KMS-11 (cell line): Measurements from ENCODE around the gene GREB1L.
A peak's percentile ranks its signal among the peaks of the same experiment; 100 is the strongest.

Experiments
- H2AFZ ChIP-seq: fragments of 200-600 bp; sonication (generic); 2 replicates; pipeline ENCODE4 v1.6.1; 2016; ENCODE audit warnings: antibody characterized with exemption, mixed run types, low read depth
- H3K27ac ChIP-seq: fragments of 200-600 bp; sonication (generic); 2 replicates; pipeline ENCODE4 v1.6.1; 2016; ENCODE audit warnings: mild to moderate bottlenecking, mixed run types
- H3K27me3 ChIP-seq: fragments of 200-600 bp; sonication (generic); 2 replicates; pipeline ENCODE4 v1.6.1; 2017; ENCODE audit warnings: mild to moderate bottlenecking, low read depth, mixed run types, moderate library complexity; ENCODE audit not compliant: insufficient read depth
- H3K36me3 ChIP-seq: fragments of 200-600 bp; sonication (generic); 2 replicates; pipeline ENCODE4 v1.6.1; 2017; ENCODE audit warnings: mild to moderate bottlenecking, mixed run types; ENCODE audit not compliant: insufficient read depth
- H3K4me1 ChIP-seq: fragments of 200-600 bp; sonication (generic); 2 replicates; pipeline ENCODE4 v1.6.1; 2016; ENCODE audit warnings: mild to moderate bottlenecking, low read depth, mixed run types; ENCODE audit not compliant: poor library complexity, severe bottlenecking
- H3K4me2 ChIP-seq: fragments of 200-600 bp; sonication (generic); 2 replicates; pipeline ENCODE4 v1.7.0; 2016; ENCODE audit warnings: mild to moderate bottlenecking, mixed run types
- H3K4me3 ChIP-seq: fragments of 200-600 bp; sonication (generic); IDR thresholded peaks from 2 replicates; pipeline ENCODE4 v1.6.1; 2017; ENCODE audit warnings: low read depth, low read length, mixed read lengths; ENCODE audit not compliant: insufficient read depth
- H3K79me2 ChIP-seq: fragments of 200-600 bp; sonication (generic); 2 replicates; pipeline ENCODE4 v1.6.1; 2016; ENCODE audit warnings: low read depth, mixed run types; ENCODE audit not compliant: insufficient read depth
- H3K9ac ChIP-seq: fragments of 200-600 bp; sonication (generic); 2 replicates; pipeline ENCODE4 v1.6.1; 2016; ENCODE audit warnings: mild to moderate bottlenecking, mixed run types
- H4K20me1 ChIP-seq: fragments of 200-600 bp; sonication (generic); 2 replicates; pipeline ENCODE4 v1.6.1; 2016; ENCODE audit warnings: mild to moderate bottlenecking, mixed run types; ENCODE audit not compliant: insufficient read depth
- CTCF ChIP-seq: fragments of 200-600 bp; sonication (generic); conservative IDR thresholded peaks from 2 replicates; pipeline ENCODE4 v1.6.1; 2017; ENCODE audit warnings: low read depth, mild to moderate bottlenecking, antibody characterized with exemption, low read length, moderate library complexity, mixed read lengths

Gene GREB1L

DNA sequence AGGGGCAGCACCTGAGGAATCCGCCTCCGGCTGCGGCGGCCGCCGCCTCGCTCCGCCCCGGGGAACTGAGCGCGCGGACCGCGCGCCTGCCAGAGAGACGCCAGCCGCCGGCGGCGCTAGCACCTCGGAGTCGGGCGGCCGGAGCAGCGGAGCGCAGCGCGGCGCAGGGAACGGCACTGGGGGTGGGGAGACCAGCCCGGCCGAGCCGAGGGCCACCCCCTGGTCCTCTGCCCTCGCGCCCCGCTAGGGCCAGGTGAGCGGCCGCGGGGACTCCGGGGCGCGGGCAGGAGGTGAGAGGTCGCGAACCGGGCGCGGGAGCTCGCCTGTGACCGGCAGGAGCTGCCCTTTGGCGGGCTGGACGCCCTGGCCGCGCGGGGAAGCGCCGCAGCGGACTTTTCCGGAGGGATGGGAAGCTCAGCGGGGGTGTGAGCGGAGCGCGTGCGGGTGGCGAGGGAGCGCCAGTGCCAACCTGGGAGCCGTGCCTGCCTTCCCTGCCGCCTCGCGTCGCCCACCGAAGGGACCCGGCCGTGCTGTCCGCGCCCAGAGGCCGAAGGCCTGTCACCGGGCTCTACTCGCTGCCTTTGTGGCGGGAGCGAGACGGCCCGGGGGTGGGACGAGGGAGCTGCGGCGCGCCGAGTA is at the start of gene GREB1L:
Gene GREB1L, plus strand, starts transcription at position 92 of the 639 bp plus-strand sequence. CDS start 141,287 bp downstream, outside the sequence.
- Histone ChIP-seq H3K27ac (no peak within 1 kb of the TSS), H3K9ac (peak within 1 kb of the TSS; percentile 35; the same call in 1 of the 2 replicates), H2AFZ (peak within 1 kb of the TSS; percentile 98)

DNA sequence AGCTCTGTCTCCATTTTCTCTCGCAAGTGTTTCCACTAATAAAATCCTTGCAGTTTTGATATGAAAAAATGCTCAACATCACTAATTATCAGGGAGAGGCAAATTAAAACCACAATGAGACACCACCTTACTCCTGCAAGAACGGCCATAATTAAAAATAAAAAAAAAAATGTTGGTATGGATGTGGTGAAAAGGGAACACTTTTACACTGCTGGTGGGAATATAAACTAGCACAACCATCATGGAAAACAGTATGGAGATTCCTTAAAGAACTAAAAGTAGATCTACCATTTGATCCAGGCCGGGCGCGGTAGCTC is 49.8 kb upstream of the GREB1L start:
- Histone ChIP-seq H3K4me1 (no peaks in the 10 kb centered on the region), H3K36me3 (no peaks in the 10 kb centered on the region), H2AFZ (no peak overlapping the region), H4K20me1 (no peaks in the 10 kb centered on the region), H3K9ac (no peak overlapping the region), H3K27me3 (no peaks in the 10 kb centered on the region), H3K4me3 (no peak overlapping the region), H3K79me2 (no peaks in the 10 kb centered on the region), H3K27ac (no peak overlapping the region), H3K4me2 (no peak overlapping the region)
- TF ChIP-seq CTCF: no peak

More for the DNA sequence above, at the start of gene GREB1L:
- Histone ChIP-seq H3K4me2 (peak within 1 kb of the TSS; percentile 45; the same call in 1 of the 2 replicates), H4K20me1 (no peaks in the 10 kb centered on the region), H3K27me3 (no peaks in the 10 kb centered on the region), H3K4me1 (no peaks in the 10 kb centered on the region), H3K79me2 (no peaks in the 10 kb centered on the region), H3K4me3 (no peak within 1 kb of the TSS), H3K36me3 (no peaks in the 10 kb centered on the region)
- no peak for TF ChIP-seq CTCF

- H3K27ac ChIP-seq: no peak overlapping the region
- H4K20me1 ChIP-seq: no peaks in the 10 kb centered on the region
- H3K4me2 ChIP-seq: peak overlapping the region; percentile 36; the same call in 1 of the 2 replicates
- peak; percentile 82 for TF ChIP-seq CTCF
- no peaks in the 10 kb centered on the region for H3K36me3 ChIP-seq
- no peak overlapping the region for H3K4me3 ChIP-seq
- no peaks in the 10 kb centered on the region for H3K79me2 ChIP-seq
- H3K27me3 ChIP-seq: no peaks in the 10 kb centered on the region
- no peak overlapping the region for H2AFZ ChIP-seq
- no peaks in the 10 kb centered on the region for H3K4me1 ChIP-seq
- H3K9ac ChIP-seq: no peak overlapping the region
Observed at GRCh38 chr18:21194871-21195771, 46.9 kb upstream of the GREB1L start.

- TF ChIP-seq CTCF: no peak
- Histone ChIP-seq H3K4me2 (no peak overlapping the region), H4K20me1 (no peaks in the 10 kb centered on the region), H2AFZ (no peak overlapping the region), H3K36me3 (no peaks in the 10 kb centered on the region), H3K27ac (no peak overlapping the region), H3K4me1 (no peaks in the 10 kb centered on the region), H3K9ac (no peak overlapping the region), H3K79me2 (no peaks in the 10 kb centered on the region), H3K27me3 (no peaks in the 10 kb centered on the region), H3K4me3 (no peak overlapping the region)
Observed at GRCh38 chr18:21196426-21196825, 45.6 kb upstream of the GREB1L start.
